Colonic mucosa (tissue), 4 donors: ENCODE measurements around the gene SLC31A2. TPM values are rescaled to one million over a fixed set of nuclear protein-coding genes. Genes with fewer than 3 reads are reported as not detected.

Experiments used
- DNase-seq: peaks from one replicate; pipeline ENCODE4 v3.0.0-alpha.2; 2020
- H3K27ac ChIP-seq: fragments of 200-600 bp; one replicate; pipeline ENCODE4 v1.8.0; 2021
- H3K27me3 ChIP-seq: fragments of 200-600 bp; one replicate; pipeline ENCODE4 v1.8.0; 2021
- H3K36me3 ChIP-seq: fragments of 200-600 bp; one replicate; pipeline ENCODE4 v1.8.0; 2021
- H3K4me1 ChIP-seq: fragments of 200-600 bp; one replicate; pipeline ENCODE4 v1.8.0; 2021; ENCODE audit warnings: mild to moderate bottlenecking
- H3K4me3 ChIP-seq: fragments of 200-600 bp; one replicate; pipeline ENCODE4 v1.8.0; 2021
- H3K9ac ChIP-seq, 2 donors: one replicate each; pipeline ENCODE4 v1.7.0; 2013; ENCODE audit warnings: control low read depth in 2 of 2, low read depth in 2 of 2, low read length in 2 of 2
- H3K9me3 ChIP-seq: fragments of 200-600 bp; one replicate; pipeline ENCODE4 v1.8.0; 2021
- CTCF ChIP-seq: fragments of 200-600 bp; IDR thresholded peaks from one replicate; pipeline ENCODE4 v1.8.0; 2022; ENCODE audit warnings: antibody characterized with exemption, mild to moderate bottlenecking
- intact Hi-C: fragments of 100-400 bp; cut with DNase I; formaldehyde crosslinking; loops from one replicate; pipeline ENCODE4 v1.14.1; 2022
- total RNA-seq, 2 donors: library from RNA; stranded (reverse); fragmentation: NEBNext Ultra II Directional in 1 of 2; extraction: Animal tissue kit (Norgen Biotek cat#: 25700) in 1 of 2; gene quantifications; one replicate each; pipeline ENCODE4 v1.2.1, GENCODE V29; 2021
- donor health status: healthy.
- donor health status: DM: no; HTN: no; CAD: no.
- donor health status: DM: no; HTN: no; CAD: no.

SLC31A2 gene
- total RNA-seq, 2 donors from 2014 or later: 6.1 to 14.4 TPM

- intact Hi-C loops: no loop called here
- H3K9me3 ChIP-seq: no peaks in the 10 kb centered on the region
- TF ChIP-seq CTCF: no peak
- H3K27ac ChIP-seq: no peak overlapping the region
- peaks cover 8% of the 10 kb centered on the region for H3K36me3 ChIP-seq
- H3K4me1 ChIP-seq: no peaks in the 10 kb centered on the region
- no peak for DNase-seq
- no peak overlapping the region for H3K4me3 ChIP-seq
- no peaks in the 10 kb centered on the region for H3K27me3 ChIP-seq
- H3K9ac ChIP-seq: no peak overlapping the region
Measured at GRCh38 chr9:113183956-113184488, 33.2 kb downstream of the SLC31A2 start.

- H3K4me1 ChIP-seq: no peaks in the 10 kb centered on the region
- DNase-seq: no peak
- H3K36me3 ChIP-seq: peaks cover 8% of the 10 kb centered on the region
- H3K27me3 ChIP-seq: no peaks in the 10 kb centered on the region
- no peak overlapping the region for H3K4me3 ChIP-seq
- no peaks in the 10 kb centered on the region for H3K9me3 ChIP-seq
- no peak overlapping the region for H3K9ac ChIP-seq
- TF ChIP-seq CTCF: no peak
- H3K27ac ChIP-seq: no peak overlapping the region
- intact Hi-C loops: no loop called here
Measured at GRCh38 chr9:113184539-113184938, 33.7 kb downstream of the SLC31A2 start.

- no peak for DNase-seq
- intact Hi-C loops: no loop called here
- TF ChIP-seq CTCF: no peak
Measured at GRCh38 chr9:113185271-113185670, 34.5 kb downstream of the SLC31A2 start.

GRCh38 chr9:113186137-113186755 lies 35.4 kb downstream of the SLC31A2 start:
- Histone ChIP-seq H3K36me3 (peaks cover 15% of the 10 kb centered on the region), H3K27me3 (no peaks in the 10 kb centered on the region), H3K9ac (no peak overlapping the region), H3K4me1 (no peaks in the 10 kb centered on the region), H3K27ac (no peak overlapping the region), H3K9me3 (no peaks in the 10 kb centered on the region), H3K4me3 (no peak overlapping the region)
- no peak for TF ChIP-seq CTCF
- intact Hi-C loops: no loop called here
- no peak for DNase-seq

More at GRCh38 chr9:113185271-113185670, 34.5 kb downstream of the SLC31A2 start:
- Histone ChIP-seq H3K9ac (no peak overlapping the region), H3K9me3 (no peaks in the 10 kb centered on the region), H3K4me1 (no peaks in the 10 kb centered on the region), H3K36me3 (peaks cover 12% of the 10 kb centered on the region), H3K4me3 (no peak overlapping the region), H3K27ac (no peak overlapping the region), H3K27me3 (no peaks in the 10 kb centered on the region)

- Histone ChIP-seq H3K9ac (no peak overlapping the region), H3K4me3 (no peak overlapping the region), H3K27me3 (no peaks in the 10 kb centered on the region), H3K4me1 (no peaks in the 10 kb centered on the region), H3K27ac (peak overlapping the region; percentile 8), H3K9me3 (no peaks in the 10 kb centered on the region), H3K36me3 (peaks cover 15% of the 10 kb centered on the region)
- no peak for TF ChIP-seq CTCF
- intact Hi-C loops: no loop called here
- peak; percentile 32 for DNase-seq
Measured at GRCh38 chr9:113187929-113188595, 37.3 kb downstream of the SLC31A2 start.
